IPS-11a (cell line): ENCODE data around the gene TBX18.

Experiments used
- H3K4me3 ChIP-seq: one replicate; pipeline ENCODE4 v1.5.1; 2013; ENCODE audit warnings: low read depth, low read length, control low read depth

TBX18 gene

DNA sequence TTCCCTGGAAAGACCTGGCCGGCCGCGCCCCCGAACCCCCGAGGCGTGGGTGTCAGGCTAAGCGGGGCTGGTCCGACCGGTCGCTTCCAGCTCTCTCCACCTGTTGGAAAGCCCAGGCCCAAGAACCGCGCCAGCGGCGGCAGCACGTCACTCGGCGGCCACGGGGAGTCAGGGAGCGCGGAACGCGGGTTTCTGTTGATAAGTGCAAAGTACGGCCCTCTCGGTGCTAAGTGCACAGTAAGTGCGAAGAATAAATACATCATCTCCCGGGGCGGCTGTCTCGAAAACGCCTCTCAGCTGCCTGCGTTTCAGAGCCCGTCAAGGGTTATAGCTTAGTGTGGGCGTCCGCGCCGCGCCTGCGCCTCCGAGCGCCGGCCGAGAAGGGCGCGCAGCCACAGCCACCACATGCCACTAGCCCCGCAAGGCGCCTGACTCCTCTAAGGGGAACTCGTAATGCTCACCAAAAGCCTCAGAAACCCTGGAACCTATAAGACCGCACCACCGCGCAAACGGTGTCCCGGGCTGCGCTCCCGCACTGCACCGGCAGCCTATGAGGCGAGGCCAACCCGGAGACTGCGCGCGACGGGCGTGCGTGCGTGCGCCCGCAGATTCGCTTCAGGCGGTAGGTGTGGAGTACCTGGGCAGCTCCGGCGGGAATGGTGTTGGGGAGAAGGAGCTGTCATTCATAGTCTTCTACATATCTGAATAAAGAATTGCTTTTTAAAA is 9.2 kb upstream of the TBX18 start:
- peak overlapping the region; percentile 21 for H3K4me3 ChIP-seq

DNA sequence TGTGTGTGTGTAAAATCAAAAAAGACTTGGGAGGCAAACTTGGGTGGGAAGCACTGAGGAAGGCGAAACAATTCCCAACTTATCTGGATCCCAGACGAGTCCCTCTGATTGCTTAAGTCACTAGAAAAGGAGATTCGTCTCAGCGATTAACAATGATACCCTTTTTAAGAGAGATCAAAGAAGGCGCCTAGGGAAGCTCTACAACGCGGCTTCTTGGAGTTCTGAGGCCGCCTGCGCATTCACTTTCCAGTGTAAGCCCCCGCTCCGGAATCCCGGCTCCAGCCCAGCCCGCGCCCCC is 8.7 kb upstream of the TBX18 start:
- peak overlapping the region; percentile 21 for H3K4me3 ChIP-seq

DNA sequence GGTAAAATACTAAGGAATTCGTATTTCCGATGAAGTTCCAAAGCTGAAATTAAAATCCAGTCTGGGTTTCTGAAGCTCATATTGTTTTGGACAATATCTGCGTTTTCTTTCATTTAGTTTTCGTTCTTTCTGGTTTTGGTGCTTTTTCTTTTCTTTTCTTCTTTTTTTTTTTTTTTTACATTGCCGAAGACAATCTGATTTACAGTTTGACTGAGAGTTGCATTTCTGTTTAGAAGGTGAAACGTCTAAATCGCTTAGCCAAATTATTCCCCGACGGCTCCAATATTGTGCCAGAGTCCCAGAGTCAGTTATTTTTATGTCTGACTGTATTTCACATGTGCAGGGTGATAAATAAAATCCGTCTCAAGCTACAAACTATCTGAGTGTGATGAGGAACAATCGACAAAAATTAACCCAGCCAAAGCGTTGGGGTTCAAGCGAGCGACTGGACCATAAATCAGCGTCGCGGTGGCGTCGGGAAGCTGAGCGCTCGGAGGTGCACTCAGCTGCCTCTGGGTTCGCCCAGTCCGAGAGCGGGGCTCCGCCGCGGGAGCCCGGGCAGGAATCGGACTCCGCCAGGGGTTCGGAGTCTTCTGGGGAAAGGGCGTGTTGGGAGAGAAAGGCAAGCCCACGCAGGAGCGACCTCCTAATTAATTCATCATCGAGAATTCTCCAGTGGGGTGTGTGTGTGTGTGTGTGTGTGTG is 8.2 kb upstream of the TBX18 start:
- no peak overlapping the region for H3K4me3 ChIP-seq

DNA sequence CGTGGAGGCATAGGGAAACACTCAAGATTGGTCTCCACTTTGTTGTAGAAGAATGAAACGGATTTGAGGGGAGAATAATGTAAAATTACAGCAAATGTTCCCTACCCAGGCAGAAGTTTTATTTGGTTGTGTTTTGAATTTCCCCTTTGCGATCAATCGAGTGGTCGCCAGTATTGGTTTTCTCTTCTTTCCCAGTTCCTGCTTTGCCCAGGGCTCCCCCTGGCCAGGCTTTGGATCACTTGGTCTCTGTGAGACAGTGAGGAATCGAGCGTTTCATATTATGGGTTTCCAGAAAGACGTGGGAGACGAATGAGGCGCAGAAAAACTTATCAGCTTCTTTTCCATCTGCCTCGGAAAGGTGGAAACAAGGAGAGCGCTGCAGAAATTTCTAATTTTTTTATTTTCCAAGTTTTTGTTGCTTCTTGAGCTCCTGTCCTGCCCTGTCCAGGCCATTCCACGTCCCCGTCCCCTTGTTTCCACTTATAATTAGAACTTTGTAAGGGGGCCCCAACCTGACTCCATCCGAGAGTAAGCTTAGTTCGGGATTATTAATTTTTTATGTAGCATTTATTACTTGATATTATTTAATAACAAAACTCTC is 7.5 kb upstream of the TBX18 start:
- no peak overlapping the region for H3K4me3 ChIP-seq

DNA sequence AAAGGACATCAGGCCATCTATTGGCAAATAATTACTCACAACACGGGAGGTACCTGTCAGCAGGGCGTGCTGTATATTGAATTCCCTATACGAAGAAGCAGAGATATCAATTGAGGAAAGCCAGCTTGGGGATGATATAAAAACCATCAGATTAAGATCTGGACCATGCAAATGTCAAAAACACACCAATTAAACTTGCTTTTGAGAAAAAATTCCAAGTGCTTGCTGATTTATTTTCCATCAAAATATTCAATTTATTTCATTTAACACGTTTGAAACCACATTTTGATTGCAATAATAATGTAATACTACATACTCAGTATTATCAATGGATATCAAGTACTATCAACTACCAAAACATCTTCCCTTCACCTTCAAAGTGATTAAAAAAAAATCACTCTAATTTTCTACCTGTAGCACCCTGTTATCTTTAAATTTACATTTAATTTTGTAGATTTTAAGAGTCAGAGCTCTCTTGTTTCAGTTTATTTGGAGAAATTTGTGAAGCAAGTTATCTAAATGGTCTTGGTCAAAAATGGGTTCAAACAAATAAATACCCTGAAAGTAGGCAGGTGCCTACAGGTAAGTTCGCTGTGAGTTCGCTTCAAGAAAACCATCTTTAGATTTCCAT is 6.8 kb upstream of the TBX18 start:
- no peak overlapping the region for H3K4me3 ChIP-seq

DNA sequence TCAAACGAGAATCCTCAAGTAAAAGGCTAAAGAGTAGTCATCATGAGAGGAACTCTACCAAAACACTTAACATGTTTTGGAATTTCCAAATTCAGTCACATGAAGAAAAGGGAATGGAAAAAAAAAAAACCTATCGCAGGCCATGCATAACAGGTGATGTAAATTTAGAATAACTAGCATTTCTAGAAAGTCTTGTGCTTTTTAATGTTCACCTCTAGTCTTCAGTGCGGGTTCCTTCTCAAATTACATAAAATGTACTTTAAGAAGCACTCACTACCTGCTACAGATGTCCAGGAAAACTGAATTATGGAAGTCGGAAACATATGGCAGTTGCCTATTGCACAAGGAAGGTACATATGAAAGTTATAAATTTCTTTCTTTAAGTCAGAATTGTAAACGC is 6.1 kb upstream of the TBX18 start:
- H3K4me3 ChIP-seq, result no peak overlapping the region

DNA sequence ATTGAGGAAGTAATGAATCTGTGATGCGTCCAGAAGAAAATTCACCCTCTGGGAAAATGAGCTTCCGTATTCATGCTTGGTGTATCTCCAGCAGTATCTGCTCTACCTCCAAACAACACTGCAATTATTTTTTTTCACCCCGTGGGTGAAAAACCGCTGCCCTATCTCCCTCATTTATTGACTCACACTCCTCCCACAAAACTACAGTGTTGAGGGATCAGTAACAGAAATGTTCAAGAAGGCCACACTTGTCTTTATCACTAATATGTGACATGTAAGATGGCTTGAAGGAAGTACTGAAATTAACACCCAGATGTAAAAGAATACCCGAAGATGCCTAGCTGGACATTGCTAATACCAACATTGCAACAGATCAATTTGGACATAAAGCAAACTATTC is 4.9 kb upstream of the TBX18 start:
- no peak overlapping the region for H3K4me3 ChIP-seq

DNA sequence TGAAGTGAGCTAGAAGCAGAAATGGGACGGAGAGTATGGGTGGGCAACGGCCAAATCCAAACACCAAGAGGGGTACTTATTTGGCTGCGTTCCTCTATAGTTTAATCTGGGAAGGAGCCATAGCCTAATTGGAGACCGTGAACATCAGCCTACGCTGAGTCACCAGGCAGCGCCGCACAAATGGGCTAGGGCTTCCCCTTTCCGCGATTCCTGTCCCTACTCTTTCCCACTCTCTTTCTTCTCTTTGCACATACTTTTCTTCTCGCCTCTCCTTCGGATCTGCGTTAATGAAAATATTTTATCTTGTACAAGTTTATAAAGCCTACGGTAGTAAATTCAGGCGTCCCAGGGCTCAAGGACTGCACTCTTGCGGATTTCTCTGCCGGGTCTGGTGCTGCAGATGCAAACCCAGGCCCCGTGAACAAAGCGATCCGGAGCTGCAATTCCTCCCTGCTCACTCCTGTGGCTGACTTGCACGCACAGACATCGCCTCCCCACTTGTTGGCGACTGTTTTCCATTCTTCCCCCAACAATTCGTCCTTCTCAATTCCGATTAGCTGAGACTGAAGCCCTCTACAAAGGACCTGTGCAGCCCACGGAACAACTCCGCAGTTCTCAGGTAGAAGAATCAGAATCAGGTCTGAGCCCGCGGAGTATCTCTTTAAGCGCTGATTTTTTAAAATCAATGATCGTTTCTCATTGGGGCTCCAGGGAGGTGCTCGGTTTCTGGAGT is 4.2 kb upstream of the TBX18 start:
- H3K4me3 ChIP-seq, result no peak overlapping the region

DNA sequence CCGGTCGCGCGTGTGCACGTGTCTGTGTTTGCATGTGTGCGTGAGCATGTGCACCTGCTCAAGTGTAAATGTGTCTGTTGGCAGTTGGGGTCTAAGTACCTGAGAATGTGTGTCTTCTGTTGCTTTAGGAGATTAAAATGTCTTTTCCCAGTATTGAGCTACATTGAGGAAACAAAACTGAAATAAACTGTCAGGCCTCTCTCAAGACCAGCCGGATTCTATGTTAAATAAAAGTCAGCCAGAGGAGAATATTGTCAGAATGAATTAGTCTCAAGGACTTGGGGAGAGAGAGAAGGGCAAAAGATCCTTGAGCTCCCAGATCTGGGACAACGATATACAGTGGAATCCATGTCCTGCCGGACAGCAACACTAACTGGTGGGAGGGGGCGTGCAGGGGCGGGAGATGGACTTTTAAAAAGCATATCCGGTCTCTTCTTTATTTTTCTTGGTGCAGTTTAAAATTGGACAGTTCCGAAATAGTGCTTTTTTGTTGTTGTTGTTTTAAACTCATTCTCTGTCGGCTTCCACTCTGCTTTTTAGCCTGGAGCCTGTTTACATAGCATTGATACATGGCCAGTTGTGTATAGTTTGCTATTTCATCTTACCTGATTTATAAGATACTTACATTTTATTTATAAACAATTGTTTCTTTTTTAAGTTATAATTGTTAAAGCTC is 3.3 kb upstream of the TBX18 start:
- H3K4me3 ChIP-seq, result no peak overlapping the region

DNA sequence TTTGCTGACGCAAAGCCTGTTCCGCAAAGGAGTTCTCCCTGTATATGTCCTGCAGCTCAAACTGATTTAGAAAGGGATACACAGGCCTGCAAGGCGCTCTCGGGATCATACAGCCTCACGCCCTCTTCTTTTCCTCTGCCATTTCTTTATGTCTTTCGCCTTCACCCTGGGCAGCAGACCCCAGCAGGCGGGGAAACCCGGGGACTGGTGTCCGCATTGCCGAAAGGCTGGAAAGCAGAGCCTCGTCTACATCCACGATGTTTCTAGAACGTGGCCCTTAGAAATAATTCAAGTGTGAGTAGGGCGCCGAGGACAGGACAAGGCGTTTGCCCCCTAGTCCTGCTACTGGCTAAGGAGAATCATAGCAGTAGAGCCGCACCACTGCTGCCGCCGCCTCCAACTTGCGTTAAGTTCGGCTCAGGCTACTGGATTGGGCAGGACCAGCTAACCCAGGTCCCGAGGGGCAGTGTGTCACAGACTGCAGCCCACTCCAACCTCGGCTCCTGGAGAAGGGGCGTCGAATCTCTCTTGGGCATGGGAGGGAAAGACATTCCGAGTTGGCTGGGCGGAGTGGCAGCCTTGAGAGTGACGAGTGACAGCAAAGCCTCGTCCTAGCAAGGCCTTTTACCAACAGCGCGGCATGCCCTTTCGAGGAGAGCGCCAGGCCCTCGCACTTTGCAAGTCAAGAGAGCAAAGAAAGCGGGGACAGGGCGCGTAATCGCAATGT is 2.6 kb upstream of the TBX18 start:
- H3K4me3 ChIP-seq, result peak overlapping the region; percentile 20

DNA sequence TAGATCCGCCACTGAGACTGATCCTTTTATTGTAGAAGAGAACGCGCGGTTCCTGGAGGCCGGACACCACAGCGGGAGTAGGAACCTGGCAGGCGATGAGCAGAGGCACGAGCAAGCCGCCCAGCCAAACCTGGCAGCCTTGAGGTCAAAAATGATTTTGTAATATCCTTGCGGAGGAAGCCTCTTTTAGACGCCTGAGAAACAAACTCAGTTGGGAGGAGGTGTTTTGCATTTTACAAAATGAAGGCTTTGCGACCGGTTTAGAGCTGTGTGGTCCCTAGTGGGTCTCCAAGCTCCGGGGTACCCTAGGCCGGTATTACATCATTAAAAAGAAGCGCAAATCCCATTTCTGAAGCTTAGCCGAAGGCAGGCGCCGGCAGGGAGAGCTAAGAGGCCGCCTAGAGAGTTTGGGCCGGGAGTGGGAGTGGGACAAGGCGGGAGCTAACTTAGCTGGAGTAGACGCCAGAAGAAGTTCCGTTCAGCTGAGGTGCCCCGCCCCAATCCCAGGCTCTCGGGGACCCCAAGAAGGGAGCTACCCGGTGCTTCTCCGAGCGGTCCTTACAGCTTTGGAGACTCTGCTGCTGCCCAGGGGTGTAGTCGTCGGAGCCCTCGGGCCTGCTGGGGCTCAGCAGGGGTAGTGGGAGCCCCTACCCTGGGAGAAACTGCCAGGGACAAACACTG is 1.9 kb upstream of the TBX18 start:
- peak overlapping the region; percentile 20 for H3K4me3 ChIP-seq

DNA sequence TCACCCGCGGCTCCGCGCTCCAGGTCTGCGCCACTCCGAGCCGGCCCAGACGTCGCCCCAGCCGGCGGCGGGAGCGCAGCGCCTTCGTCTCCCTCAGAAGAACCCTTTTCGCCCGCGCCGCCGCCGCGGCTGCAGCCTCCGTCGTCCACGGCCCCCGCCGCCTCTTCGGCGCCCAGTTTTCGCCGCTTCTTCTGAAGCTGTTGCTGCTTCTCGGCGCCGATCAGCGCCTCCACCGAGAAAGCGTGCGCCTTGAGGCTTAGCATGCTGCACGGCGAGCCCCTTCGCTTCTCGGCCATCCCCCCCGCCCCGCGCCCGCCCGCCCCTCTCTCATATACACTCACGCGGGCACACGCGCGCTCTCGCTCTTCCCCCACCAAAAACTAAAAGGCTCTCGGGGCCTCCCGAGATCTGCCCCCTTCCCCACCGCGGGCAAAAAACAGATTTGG is 489 bp downstream of the TBX18 start:
- H3K4me3 ChIP-seq, result peak overlapping the region; percentile 50

DNA sequence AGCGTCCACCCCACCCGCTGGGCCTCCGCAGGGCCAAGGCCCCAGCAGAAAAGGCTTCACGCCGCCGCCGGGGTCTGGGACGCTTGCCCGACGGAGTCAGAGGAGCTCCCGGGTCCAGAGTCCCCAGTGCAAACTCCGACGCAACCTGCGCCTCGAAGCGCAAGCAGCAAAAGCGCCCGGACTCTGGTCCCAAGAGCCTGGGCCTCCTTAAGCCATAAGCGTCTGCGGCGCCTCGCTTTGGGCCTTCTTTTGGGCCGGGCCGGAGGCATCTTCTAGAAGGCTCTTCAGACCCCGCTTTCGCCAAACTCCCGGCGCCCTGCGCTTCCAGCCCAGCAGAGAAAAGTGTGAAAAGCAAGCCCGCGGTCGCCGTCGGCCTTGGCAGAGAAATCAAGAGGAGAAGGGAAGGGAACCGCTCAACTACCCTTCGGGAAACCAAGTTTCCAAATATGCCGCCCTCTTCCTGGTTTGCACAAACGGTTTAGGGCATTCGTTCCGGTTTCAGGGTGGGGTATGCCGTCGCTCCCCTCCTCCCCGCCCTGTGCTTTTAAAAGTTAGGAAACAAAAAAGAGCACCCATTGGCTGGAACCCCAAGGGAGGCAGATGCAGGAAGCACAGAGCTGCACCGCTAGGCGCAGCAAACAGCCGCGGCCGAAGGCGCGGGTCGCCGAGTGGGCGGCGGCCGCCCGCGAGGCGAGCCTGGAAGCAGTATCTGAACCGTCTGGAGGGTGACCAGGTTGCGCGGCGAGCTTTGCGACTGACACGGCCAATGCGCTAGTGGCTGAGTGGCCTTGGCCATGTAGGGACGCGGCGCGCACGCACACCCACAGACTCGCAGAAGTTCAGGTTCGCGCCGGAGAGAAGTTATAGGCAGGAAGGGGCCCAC is 1.2 kb downstream of the TBX18 start:
- peak overlapping the region; percentile 50 for H3K4me3 ChIP-seq

DNA sequence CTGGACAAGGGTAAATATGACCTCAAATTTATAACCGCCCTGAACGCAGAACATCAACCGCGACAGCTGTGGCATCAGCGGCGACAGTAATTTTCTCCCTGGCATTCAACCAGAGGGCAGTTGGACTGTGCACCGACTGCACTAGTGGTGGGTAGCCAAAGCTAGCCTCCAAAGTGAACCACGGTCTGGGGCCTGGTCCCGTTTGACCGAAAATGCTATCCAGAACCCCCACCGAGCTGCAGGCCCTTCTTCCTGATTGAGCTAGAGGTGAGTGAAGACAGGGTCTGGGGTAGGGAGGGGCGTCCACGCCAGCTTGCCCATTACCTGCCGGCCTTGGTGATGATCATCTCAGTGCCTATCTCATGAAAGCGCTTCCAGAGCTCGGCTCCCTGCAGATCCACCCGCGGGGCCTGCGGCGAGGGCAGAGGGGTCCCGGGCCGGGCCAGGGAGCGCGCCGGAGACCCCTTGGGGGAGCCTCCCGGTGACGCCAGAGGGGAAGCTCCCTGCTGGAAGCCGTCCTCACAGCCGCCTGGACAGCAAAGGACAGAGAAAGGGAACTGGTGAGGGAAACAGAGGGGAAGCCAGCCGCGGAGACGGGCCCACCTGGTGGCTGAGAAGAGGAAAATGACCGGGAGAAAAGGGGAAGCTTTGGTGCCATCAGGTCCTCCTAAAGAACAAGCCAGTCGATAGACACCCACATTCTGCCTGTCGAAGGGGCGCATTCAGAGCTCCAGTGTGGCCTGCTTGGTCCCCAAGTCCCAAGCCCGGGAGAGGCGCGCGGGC is 2.0 kb downstream of the TBX18 start:
- H3K4me3 ChIP-seq, result peak overlapping the region; percentile 1

DNA sequence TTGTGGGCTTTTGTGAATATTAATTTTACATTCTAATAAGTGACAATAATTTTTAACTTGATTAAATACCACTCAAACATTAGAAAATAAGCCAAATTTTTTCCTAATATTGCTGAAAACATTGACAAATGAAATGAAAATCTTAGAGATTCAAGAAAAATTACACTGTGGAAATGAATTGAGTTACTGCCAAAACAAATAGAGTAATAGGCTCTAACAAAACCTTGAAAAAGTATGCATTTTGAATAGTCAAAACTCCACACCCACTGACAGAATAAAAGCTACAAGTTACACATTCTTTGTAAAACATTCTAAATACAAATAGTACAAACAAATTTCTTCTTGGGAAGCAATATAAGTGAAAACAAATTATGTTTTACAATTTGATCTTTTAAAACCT is 5.9 kb downstream of the TBX18 start:
- no peak overlapping the region for H3K4me3 ChIP-seq

DNA sequence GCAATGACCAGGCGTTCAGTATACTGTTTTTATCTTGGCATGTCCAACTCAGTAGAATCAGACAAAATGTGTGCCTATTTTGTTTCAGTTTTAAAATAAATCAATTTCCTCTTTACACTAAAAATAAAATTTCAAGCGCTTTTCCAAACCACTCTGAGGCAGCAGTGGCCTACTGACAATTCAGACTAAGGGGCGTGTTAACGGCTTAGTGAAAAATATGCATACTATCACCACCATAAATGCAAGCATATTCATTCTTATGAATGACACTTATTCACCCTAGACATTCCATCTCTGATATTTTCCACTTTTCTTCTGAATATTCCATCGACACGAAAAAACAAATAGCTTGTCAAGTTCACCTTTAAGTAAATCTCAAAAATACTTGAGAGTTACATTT is 7.5 kb downstream of the TBX18 start:
- no peak overlapping the region for H3K4me3 ChIP-seq

DNA sequence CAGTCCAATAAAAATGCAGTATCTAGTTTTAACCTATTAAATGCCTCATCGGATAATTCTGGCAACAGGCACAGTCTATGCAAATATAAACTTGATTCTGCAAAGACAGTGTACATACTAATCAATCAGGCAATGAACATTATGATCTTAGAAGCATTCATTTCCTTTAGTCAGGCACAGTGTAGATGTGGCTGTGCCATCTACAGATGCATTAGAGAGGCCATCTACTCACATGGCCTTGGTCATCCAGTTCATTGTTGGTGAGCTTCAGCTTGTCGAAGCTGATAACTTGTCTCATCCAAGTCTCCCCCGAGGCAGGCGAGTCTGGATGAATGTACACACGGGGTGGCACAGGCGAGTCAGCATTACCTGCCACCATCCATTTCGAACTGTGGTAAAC is 7.9 kb downstream of the TBX18 start:
- H3K4me3 ChIP-seq, result no peak overlapping the region

DNA sequence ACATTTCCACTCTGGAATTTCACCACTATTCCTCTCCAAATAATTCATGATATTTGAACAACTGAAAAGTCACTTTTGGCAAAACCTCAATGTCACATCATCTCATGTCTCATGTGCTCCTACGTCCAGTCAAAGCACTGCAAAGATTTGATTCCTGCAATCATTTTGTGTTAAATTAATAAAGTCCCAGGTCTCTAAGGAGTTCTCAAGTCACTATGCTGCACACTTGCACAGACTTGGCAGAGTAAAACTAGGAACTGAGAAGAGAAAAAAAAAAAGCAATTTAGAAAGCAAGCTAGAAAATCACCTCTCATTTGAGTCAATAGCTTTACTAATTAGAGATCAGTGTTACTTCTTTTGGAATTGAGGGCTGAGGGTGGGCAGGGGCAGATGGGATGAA is 11.2 kb downstream of the TBX18 start:
- H3K4me3 ChIP-seq, result no peak overlapping the region
